Astrocyte (in vitro differentiated cells and primary cell): ENCODE measurements around the gene RBM25. TPM values are rescaled to one million over a fixed set of nuclear protein-coding genes. Genes with fewer than 3 reads are reported as not detected.

Experiments
- DNase-seq: peaks from one replicate; pipeline ENCODE4 v3.0.0-alpha.2; 2010; ENCODE audit warnings: low read depth
- FAIRE-seq: peaks from 2 replicates; lab custom pipeline; 2011; peaks lifted over from hg19 to GRCh38; lab: Jason Lieb, UNC
- H2AFZ ChIP-seq: 2 replicates; pipeline ENCODE4 v1.6.0; 2012; ENCODE audit warnings: low read depth, low read length, inconsistent platforms
- H3K27ac ChIP-seq: 2 replicates; pipeline ENCODE4 v1.5.1; 2011; ENCODE audit warnings: low read depth, low read length, inconsistent platforms
- H3K27me3 ChIP-seq: 2 replicates; pipeline ENCODE4 v1.6.0; 2011; ENCODE audit warnings: low read length, inconsistent platforms; ENCODE audit not compliant: insufficient read depth
- H3K36me3 ChIP-seq: 2 replicates; pipeline ENCODE4 v1.5.1; 2011; ENCODE audit warnings: low read length, inconsistent platforms; ENCODE audit not compliant: insufficient read depth
- H3K4me1 ChIP-seq: 2 replicates; pipeline ENCODE4 v1.5.1; 2011; ENCODE audit warnings: low read length, inconsistent platforms; ENCODE audit not compliant: insufficient read depth
- H3K4me2 ChIP-seq: 2 replicates; pipeline ENCODE4 v1.6.0; 2012; ENCODE audit warnings: low read length, inconsistent platforms
- H3K4me3 ChIP-seq: 2 replicates; pipeline ENCODE4 v1.5.1; 2011; ENCODE audit warnings: low read depth, mild to moderate bottlenecking, low read length, inconsistent platforms; ENCODE audit not compliant: insufficient read depth
- H3K79me2 ChIP-seq: 2 replicates; pipeline ENCODE4 v1.6.0; 2012; ENCODE audit warnings: mild to moderate bottlenecking, low read length, inconsistent platforms; ENCODE audit not compliant: insufficient read depth
- H3K9ac ChIP-seq: 2 replicates; pipeline ENCODE4 v1.6.0; 2012; ENCODE audit warnings: mild to moderate bottlenecking, low read length, inconsistent platforms
- H3K9me3 ChIP-seq: 2 replicates; pipeline ENCODE4 v1.5.1; 2012; ENCODE audit warnings: low read depth, mild to moderate bottlenecking, low read length, inconsistent platforms; ENCODE audit not compliant: insufficient read depth
- H4K20me1 ChIP-seq: 2 replicates; pipeline ENCODE4 v1.6.0; 2012; ENCODE audit warnings: low read length, inconsistent platforms; ENCODE audit not compliant: insufficient read depth
- H3K27ac Mint-ChIP-seq: one replicate; pipeline ENCODE4 v1.8.0; 2021; ENCODE audit warnings: mild to moderate bottlenecking, mixed read lengths; ENCODE audit not compliant: unreplicated experiment
- H3K27me3 Mint-ChIP-seq: one replicate; pipeline ENCODE4 v1.8.0; 2021; ENCODE audit warnings: low read depth, mixed read lengths; ENCODE audit not compliant: unreplicated experiment
- H3K36me3 Mint-ChIP-seq: one replicate; pipeline ENCODE4 v1.8.0; 2021; ENCODE audit warnings: low read depth, mixed read lengths; ENCODE audit not compliant: unreplicated experiment
- H3K4me1 Mint-ChIP-seq: one replicate; pipeline ENCODE4 v1.8.0; 2021; ENCODE audit warnings: low read depth, mixed read lengths; ENCODE audit not compliant: unreplicated experiment
- H3K4me3 Mint-ChIP-seq: one replicate; pipeline ENCODE4 v1.8.0; 2021; ENCODE audit warnings: mild to moderate bottlenecking, moderate library complexity, mixed read lengths; ENCODE audit not compliant: unreplicated experiment
- H3K9me3 Mint-ChIP-seq: one replicate; pipeline ENCODE4 v1.8.0; 2021; ENCODE audit warnings: mild to moderate bottlenecking, mixed read lengths; ENCODE audit not compliant: unreplicated experiment
- CTCF ChIP-seq: IDR thresholded peaks from 2 replicates; pipeline ENCODE4 v1.5.1; 2011; ENCODE audit warnings: low read depth, mild to moderate bottlenecking, inconsistent platforms, low read length, moderate library complexity; ENCODE audit not compliant: insufficient read depth
- EZH2 ChIP-seq: IDR thresholded peaks from 2 replicates; pipeline ENCODE4 v1.6.1; 2012; ENCODE audit warnings: mild to moderate bottlenecking, low read length, inconsistent platforms; ENCODE audit not compliant: insufficient read depth
- total RNA-seq: library from RNA; stranded (reverse); gene quantifications from 2 replicates; pipeline ENCODE4 v1.2.1, GENCODE V29; 2021

Gene RBM25
- total RNA-seq, 1 donor from 2014 or later = 101 TPM

- DNase-seq = no peak
- no peaks in the 10 kb centered on the region for H3K9me3 Mint-ChIP-seq
- H3K4me1 Mint-ChIP-seq = no peaks in the 10 kb centered on the region
- FAIRE-seq = no peak
- no peak for TF ChIP-seq EZH2
- TF ChIP-seq CTCF = no peak
- Histone ChIP-seq H3K4me1 (no peaks in the 10 kb centered on the region), H3K27ac (no peak overlapping the region), H3K9me3 (no peaks in the 10 kb centered on the region), H2AFZ (no peak overlapping the region), H3K9ac (no peak overlapping the region), H3K79me2 (no peaks in the 10 kb centered on the region), H4K20me1 (no peaks in the 10 kb centered on the region), H3K36me3 (no peaks in the 10 kb centered on the region), H3K27me3 (no peaks in the 10 kb centered on the region), H3K4me2 (no peak overlapping the region), H3K4me3 (no peak overlapping the region)
- H3K4me3 Mint-ChIP-seq = no peak overlapping the region
- no peaks in the 10 kb centered on the region for H3K27me3 Mint-ChIP-seq
- no peaks in the 10 kb centered on the region for H3K36me3 Mint-ChIP-seq
- no peak overlapping the region for H3K27ac Mint-ChIP-seq
These were observed 8.9 kb upstream of the RBM25 start for GRCh38 chr14:73049428-73049827.

GRCh38 chr14:73055251-73055650 is 3.1 kb upstream of the RBM25 start:
- no peak for TF ChIP-seq EZH2
- no peak for TF ChIP-seq CTCF
- DNase-seq (no peak), FAIRE-seq (no peak)
- no peak overlapping the region for H3K4me3 Mint-ChIP-seq
- H3K4me1 Mint-ChIP-seq = no peaks in the 10 kb centered on the region
- H3K9me3 Mint-ChIP-seq = no peaks in the 10 kb centered on the region
- no peak overlapping the region for H2AFZ ChIP-seq
- no peak overlapping the region for H3K27ac ChIP-seq
- no peaks in the 10 kb centered on the region for H3K36me3 Mint-ChIP-seq
- no peak overlapping the region for H3K27ac Mint-ChIP-seq
- no peak overlapping the region for H3K4me3 ChIP-seq
- peaks cover 18% of the 10 kb centered on the region for H3K79me2 ChIP-seq
- no peaks in the 10 kb centered on the region for H3K9me3 ChIP-seq
- H4K20me1 ChIP-seq = peaks cover 14% of the 10 kb centered on the region
- peaks cover 7% of the 10 kb centered on the region for H3K4me1 ChIP-seq
- H3K36me3 ChIP-seq = no peaks in the 10 kb centered on the region
- H3K27me3 ChIP-seq = no peaks in the 10 kb centered on the region
- no peaks in the 10 kb centered on the region for H3K27me3 Mint-ChIP-seq
- H3K9ac ChIP-seq = no peak overlapping the region
- no peak overlapping the region for H3K4me2 ChIP-seq

DNA sequence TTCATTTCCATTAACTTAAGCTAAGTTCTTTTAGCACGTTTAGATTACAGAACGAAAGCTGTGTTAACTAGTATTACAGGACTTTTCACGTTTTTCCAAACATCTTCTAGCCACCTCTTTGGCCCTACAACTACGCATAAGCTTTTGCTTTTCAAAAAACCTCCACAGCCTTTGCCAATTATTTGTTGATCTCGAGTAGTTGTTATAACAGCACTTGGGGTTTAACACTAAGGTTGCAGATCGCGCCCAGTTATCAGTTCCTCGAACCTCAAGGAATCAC is 450 bp upstream of the RBM25 start:
- no peak for FAIRE-seq
- TF ChIP-seq CTCF (no peak), EZH2 (no peak)

More for the DNA sequence above, 450 bp upstream of the RBM25 start:
- Histone ChIP-seq H3K4me3 (peak overlapping the region; percentile 93), H3K27ac (peak overlapping the region; percentile 95), H3K4me1 (peaks cover 7% of the 10 kb centered on the region), H3K36me3 (no peaks in the 10 kb centered on the region), H3K9ac (peak overlapping the region; percentile 97), H3K4me2 (peak overlapping the region; percentile 84), H3K79me2 (peaks cover 44% of the 10 kb centered on the region), H3K27me3 (no peaks in the 10 kb centered on the region), H3K9me3 (no peaks in the 10 kb centered on the region), H4K20me1 (peaks cover 41% of the 10 kb centered on the region), H2AFZ (peak overlapping the region; percentile 87)
- Mint-ChIP-seq H3K36me3 (peaks cover 4% of the 10 kb centered on the region), H3K4me1 (peaks cover 15% of the 10 kb centered on the region), H3K4me3 (no peak overlapping the region), H3K27ac (no peak overlapping the region), H3K27me3 (no peaks in the 10 kb centered on the region), H3K9me3 (no peaks in the 10 kb centered on the region)
- DNase-seq = no peak
